Stomach (tissue), 9 donors: ENCODE results near the gene UNC13B. TPM values are rescaled to one million over a fixed set of nuclear protein-coding genes. Genes with fewer than 3 reads are reported as not detected.
A peak's percentile ranks its signal among the peaks of the same experiment; 100 is the strongest.

ENCODE experiments used
- DNase-seq, 2 donors: peaks; one replicate each; pipeline versions ENCODE4 v3.0.0 to v3.0.0-alpha.2; 2013 to 2019
- H3K27ac ChIP-seq, 5 donors: fragments of 200-600 bp in 4 of 5; sonication (generic) in 4 of 5; one replicate each; pipeline ENCODE4 v1.5.1; 2013 to 2019; ENCODE audit warnings: mild to moderate bottlenecking in 1 of 5, moderate library complexity in 1 of 5
- H3K27me3 ChIP-seq, 3 donors: fragments of 200-600 bp; sonication (generic); one replicate each; pipeline ENCODE4 v1.5.1; 2017 to 2019; ENCODE audit warnings: mixed run types in 1 of 3
- H3K36me3 ChIP-seq, 4 donors: fragments of 200-600 bp; sonication (generic); 1 replicate in 3 of 4; 2 replicates in 1 of 4; pipeline ENCODE4 v1.5.1; 2016 to 2019
- H3K4me1 ChIP-seq, 4 donors: fragments of 200-600 bp; sonication (generic); one replicate each; pipeline ENCODE4 v1.5.1; 2016 to 2019
- H3K4me3 ChIP-seq, 4 donors: fragments of 200-600 bp; sonication (generic) in 3 of 4; one replicate each; pipeline ENCODE4 v1.5.1; 2016 to 2019; ENCODE audit warnings: mild to moderate bottlenecking in 1 of 4
- H3K9me3 ChIP-seq, 4 donors: fragments of 200-600 bp; sonication (generic); one replicate each; pipeline ENCODE4 v1.5.1; 2016 to 2019
- CTCF ChIP-seq, 7 experiments: fragments of 450-650 bp in 4 of 7; fragments of 200-600 bp in 3 of 7; sonication (generic) in 3 of 7; IDR thresholded peaks; one replicate each; pipeline ENCODE4 v1.5.1; 2016 to 2019; ENCODE audit warnings: antibody characterized with exemption in 7 of 7, control low read depth in 2 of 7, mild to moderate bottlenecking in 1 of 7
- EP300 ChIP-seq: sonication (generic); formaldehyde crosslinking; IDR thresholded peaks from one replicate; pipeline ENCODE4 v1.6.1; 2017; ENCODE audit warnings: antibody characterized with exemption
- POLR2A ChIP-seq, 4 donors: fragments of 450-650 bp; IDR thresholded peaks; one replicate each; pipeline ENCODE4 v1.6.1; 2016; ENCODE audit warnings: antibody characterized with exemption in 4 of 4, control low read depth in 2 of 4, mild to moderate bottlenecking in 1 of 4, moderate library complexity in 1 of 4
- POLR2AphosphoS5 ChIP-seq, 3 donors: sonication (generic); formaldehyde crosslinking; IDR thresholded peaks; one replicate each; pipeline ENCODE4 v1.6.1; 2016; ENCODE audit warnings: antibody characterized with exemption in 3 of 3
- WGBS, 5 donors: extraction: QIAGEN DNeasy Blood & Tissue Kit in 3 of 5; methylation state at CpG; one replicate each; pipeline versions ENCODE4 v1.1.5 to v1.1.7; 2013 to 2018; 5-methylcytosine and 5-hydroxymethylcytosine counted together
- intact Hi-C: fragments of 100-400 bp; cut with DNase I; formaldehyde crosslinking; loops from one replicate; pipeline ENCODE4 v1.15.1; 2023; ENCODE audit warnings: low total_unique reads
- polyA plus RNA-seq, 3 donors: library from polyadenylated mRNA; stranded (reverse); fragments of 200-250 nt; gene quantifications; one replicate each; pipeline ENCODE4 v1.2.3, GENCODE V29; 2013
- total RNA-seq, 5 donors: library from RNA; depleted of rRNA; stranded (reverse); fragments of >200 nt; gene quantifications; one replicate each; pipeline versions ENCODE4 v1.1.0 to v1.2.3, GENCODE V29; 2014 to 2016
- donor health status: healthy with polysubstance abuse.
- donor health status: Bipolar disorder and iron deficiency.
- donor health status: healthy.

Gene UNC13B
- total and polyA plus RNA-seq, 8 donors: 8.9 to 68.7 (median 20.8) TPM

- intact Hi-C loops: no loop called here
- 62 to 83% (median 69%) methylated on average over 5 to 6 of the region's 6 CpGs for WGBS, 5 donors
- TF ChIP-seq CTCF (IDR thresholded peaks at IDR 0.05) (no peak), EP300 (no peak), POLR2AphosphoS5 (IDR thresholded peaks at IDR 0.05) (no peak), POLR2A (IDR thresholded peaks at IDR 0.05) (no peak)
Measured at GRCh38 chr9:35415402-35416097, 253.7 kb downstream of the UNC13B start.

GRCh38 chr9:35416098-35416427 is 254.3 kb downstream of the UNC13B start:
- TF ChIP-seq POLR2A (IDR thresholded peaks at IDR 0.05) (no peak), POLR2AphosphoS5 (IDR thresholded peaks at IDR 0.05) (no peak), CTCF (IDR thresholded peaks at IDR 0.05) (no peak), EP300 (no peak)
- Histone ChIP-seq H3K4me3 (no peak overlapping the region), H3K27ac (no peak overlapping the region), H3K27me3 (no peaks in the 10 kb centered on the region), H3K36me3 (no peaks in the 10 kb centered on the region), H3K4me1 (no peaks in the 10 kb centered on the region), H3K9me3 (no peaks in the 10 kb centered on the region)
- no peak for DNase-seq
- WGBS, 5 donors: 60 to 83% (median 67%) methylated on average over 2 of the region's 2 CpGs
- intact Hi-C loops: no loop called here

More at GRCh38 chr9:35415402-35416097, 253.7 kb downstream of the UNC13B start:
- DNase-seq: peak in 1 of 2 donors; percentile 15
- Histone ChIP-seq H3K36me3 (no peaks in the 10 kb centered on the region), H3K4me1 (no peaks in the 10 kb centered on the region), H3K4me3 (no peak overlapping the region), H3K27me3 (no peaks in the 10 kb centered on the region), H3K27ac (no peak overlapping the region), H3K9me3 (no peaks in the 10 kb centered on the region)

GRCh38 chr9:35422346-35422745 is 260.5 kb downstream of the UNC13B start:
- Histone ChIP-seq H3K9me3 (no peaks in the 10 kb centered on the region), H3K4me1 (peaks cover 0 to 13% (median 0%) of the 10 kb centered on the region in 4 donors), H3K36me3 (no peaks in the 10 kb centered on the region), H3K4me3 (no peak overlapping the region), H3K27ac (no peak overlapping the region), H3K27me3 (no peaks in the 10 kb centered on the region)
- 88 to 98% (median 91%) methylated on average over 1 of the region's 1 CpG for WGBS, 5 donors
- TF ChIP-seq EP300: no peak
- DNase-seq: no peak
- intact Hi-C loops: no loop called here

GRCh38 chr9:35422753-35423152 is 260.9 kb downstream of the UNC13B start:
- 65 to 83% (median 77%) methylated on average over 2 of the region's 2 CpGs for WGBS, 5 donors
- H3K27me3 ChIP-seq: no peaks in the 10 kb centered on the region
- H3K4me1 ChIP-seq: peaks cover 0 to 13% (median 0%) of the 10 kb centered on the region in 4 donors
- no peaks in the 10 kb centered on the region for H3K36me3 ChIP-seq
- no peak for TF ChIP-seq POLR2AphosphoS5 (IDR thresholded peaks at IDR 0.05)
- TF ChIP-seq CTCF (IDR thresholded peaks at IDR 0.05): no peak
- TF ChIP-seq EP300: no peak
- no peak overlapping the region for H3K4me3 ChIP-seq
- intact Hi-C loops: no loop called here
- H3K27ac ChIP-seq: no peak overlapping the region
- no peaks in the 10 kb centered on the region for H3K9me3 ChIP-seq
- DNase-seq: no peak

GRCh38 chr9:35423499-35423898 is 261.7 kb downstream of the UNC13B start:
- H3K27me3 ChIP-seq: no peaks in the 10 kb centered on the region
- intact Hi-C loops: no loop called here
- peaks cover 0 to 6% (median under 1%) of the 10 kb centered on the region in 4 donors for H3K9me3 ChIP-seq
- H3K36me3 ChIP-seq: no peaks in the 10 kb centered on the region
- peak in 1 of 2 donors; percentile 39 for DNase-seq
- TF ChIP-seq EP300 (no peak), POLR2AphosphoS5 (IDR thresholded peaks at IDR 0.05) (no peak)
- 37 to 58% (median 48%) methylated on average over 2 of the region's 2 CpGs for WGBS, 5 donors
- H3K4me3 ChIP-seq: no peak overlapping the region
- peaks cover 0 to 13% (median 0%) of the 10 kb centered on the region in 4 donors for H3K4me1 ChIP-seq
- H3K27ac ChIP-seq: no peak overlapping the region
